ENCODE results near the gene ENDOG.

The ENDOG gene

DNA sequence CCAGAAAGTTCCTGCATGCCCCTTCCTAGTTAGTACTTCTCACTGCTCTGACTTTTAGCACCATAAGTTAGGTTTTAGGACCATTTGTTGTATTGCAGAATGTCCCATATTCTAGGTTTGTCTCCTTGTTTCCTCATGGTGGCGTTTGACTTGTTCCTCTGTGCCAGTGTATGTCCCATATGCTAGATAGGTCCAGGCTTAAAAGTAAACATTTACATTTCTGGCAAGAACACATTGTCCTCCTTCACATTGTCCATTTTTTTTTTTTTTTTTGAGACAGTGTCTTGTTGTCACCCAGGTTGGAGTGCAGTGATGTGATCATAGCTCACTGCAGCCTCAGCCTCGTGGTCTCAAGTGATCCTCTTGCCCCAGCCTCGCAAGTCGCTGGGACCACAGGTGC, 15.8 kb upstream of the ENDOG start:
- no peak for DNase-seq

DNA sequence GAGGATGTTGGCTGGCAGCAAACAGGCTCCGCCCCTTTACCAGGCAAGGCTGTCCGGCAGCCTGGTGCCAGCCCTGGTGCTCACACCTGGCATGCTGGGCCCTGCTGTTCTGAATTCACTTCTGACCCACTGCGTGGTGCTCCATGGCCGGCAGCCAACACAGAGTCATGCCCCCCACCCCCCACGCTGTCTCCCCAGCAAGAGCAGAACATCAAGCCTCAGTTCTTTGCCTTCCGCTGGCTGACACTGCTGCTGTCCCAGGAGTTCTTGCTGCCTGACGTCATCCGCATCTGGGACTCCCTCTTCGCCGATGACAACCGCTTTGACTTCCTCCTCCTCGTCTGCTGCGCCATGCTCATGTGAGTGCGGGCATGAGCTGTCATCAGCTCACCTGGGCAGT, 12.6 kb upstream of the ENDOG start:
- no peak for DNase-seq

DNA sequence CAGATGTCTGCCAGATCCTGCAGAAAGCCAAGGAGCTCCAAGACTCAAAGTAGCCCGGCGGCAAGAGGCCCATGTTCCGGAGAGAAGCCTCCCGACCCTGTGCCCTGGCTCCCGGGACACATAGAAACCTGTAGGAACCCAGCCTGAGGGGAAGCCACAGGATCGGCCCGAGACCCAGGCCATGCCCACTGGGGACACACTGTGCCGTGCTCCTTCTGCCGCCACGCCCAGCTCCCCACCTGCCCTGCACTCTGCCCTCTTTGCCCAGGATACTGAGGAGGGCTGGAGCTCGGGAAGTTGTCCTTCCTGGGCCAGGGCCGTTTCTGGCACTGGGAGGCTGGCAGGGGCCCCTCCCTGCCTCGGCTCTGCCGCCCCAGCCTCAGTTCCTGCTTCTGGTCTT, 10.5 kb upstream of the ENDOG start:
- no peak for DNase-seq

DNA sequence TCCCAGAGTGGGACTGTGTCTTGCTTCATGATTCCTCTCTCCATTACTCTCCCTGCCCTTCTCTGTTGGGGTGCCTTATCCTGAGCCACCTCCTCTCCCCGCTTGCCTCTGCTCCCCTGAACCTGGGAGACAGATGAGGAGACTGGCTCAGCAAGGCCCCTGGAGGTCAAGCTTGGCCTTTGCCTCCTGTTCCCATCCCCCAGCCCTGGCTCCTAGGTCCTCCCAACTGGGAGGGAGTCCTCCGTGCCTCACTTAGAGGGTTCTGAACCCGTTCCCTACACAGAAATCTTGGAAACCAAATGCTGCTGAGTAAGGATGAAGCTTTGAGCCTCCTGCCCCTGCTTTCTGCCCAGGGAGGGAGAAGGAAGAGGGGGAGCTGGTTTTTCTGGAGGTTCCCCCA, 9.8 kb upstream of the ENDOG start:
- no peak for DNase-seq

DNA sequence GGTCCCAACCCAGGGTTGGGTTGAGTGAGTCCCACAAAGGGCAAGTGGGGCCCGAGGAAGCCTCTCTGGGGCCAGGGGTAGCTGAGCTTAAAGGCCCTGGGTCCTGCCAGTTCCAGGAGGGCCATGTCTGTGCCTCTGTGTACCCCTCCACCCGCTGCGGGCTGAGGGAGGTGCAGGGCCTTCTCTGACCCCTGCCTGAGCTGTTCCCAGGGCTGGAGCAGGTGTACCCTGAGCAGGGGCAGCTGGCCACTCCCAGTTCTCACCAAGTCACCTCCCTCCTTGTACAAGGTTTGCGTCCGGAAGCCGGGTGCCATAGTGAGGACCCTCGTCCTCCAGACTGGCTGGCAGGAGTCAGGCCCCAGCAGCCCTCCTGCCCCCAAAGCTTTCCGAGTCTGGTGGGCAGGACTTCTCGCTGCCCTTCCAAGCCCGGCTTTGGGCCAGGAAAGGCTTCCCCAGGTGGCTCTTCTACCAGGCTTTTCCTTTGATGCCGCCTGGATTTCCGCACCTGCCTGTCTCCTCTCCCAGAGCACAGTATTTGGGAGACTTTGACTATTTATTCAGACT, 9.2 kb upstream of the ENDOG start:
- DNase-seq = no peak

DNA sequence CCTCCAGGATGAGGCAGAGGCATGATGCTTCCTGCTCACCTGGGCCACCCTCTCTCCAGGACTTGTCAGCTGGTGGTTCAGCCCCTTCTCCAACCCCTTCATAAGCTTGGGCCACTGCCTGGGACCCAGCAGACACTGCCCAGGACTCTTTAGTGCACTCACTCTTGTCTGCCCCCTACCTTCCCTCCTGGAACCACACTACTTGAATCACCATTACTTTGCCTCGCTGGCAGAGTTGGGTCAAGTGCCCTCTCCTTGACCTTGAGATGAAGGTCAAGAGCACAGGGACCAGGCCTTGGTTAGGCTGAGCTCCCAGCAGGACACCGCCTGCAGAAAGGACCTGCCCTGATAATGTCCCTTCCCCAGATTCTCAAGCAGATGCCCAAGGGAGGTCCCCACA, 8.5 kb upstream of the ENDOG start:
- no peak for DNase-seq

DNA sequence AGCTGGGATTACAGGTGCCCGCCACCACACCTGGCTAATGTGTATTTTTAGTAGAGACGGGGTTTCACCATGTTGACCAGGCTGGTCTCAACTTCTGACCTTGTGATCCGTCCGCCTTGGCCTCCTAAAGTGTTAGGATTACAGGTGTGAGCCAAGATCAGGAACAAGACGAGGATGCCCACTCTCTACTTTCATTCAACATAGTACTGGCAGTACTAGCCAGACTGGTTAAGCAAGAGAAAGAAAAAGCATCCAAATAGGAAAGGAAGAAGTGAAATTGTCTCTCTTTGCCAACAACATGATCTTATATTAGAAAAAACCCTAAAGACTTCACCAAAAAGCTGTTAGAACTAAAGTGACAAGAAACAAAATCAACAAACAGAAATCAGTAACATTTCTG, 7.4 kb upstream of the ENDOG start:
- DNase-seq = no peak

DNA sequence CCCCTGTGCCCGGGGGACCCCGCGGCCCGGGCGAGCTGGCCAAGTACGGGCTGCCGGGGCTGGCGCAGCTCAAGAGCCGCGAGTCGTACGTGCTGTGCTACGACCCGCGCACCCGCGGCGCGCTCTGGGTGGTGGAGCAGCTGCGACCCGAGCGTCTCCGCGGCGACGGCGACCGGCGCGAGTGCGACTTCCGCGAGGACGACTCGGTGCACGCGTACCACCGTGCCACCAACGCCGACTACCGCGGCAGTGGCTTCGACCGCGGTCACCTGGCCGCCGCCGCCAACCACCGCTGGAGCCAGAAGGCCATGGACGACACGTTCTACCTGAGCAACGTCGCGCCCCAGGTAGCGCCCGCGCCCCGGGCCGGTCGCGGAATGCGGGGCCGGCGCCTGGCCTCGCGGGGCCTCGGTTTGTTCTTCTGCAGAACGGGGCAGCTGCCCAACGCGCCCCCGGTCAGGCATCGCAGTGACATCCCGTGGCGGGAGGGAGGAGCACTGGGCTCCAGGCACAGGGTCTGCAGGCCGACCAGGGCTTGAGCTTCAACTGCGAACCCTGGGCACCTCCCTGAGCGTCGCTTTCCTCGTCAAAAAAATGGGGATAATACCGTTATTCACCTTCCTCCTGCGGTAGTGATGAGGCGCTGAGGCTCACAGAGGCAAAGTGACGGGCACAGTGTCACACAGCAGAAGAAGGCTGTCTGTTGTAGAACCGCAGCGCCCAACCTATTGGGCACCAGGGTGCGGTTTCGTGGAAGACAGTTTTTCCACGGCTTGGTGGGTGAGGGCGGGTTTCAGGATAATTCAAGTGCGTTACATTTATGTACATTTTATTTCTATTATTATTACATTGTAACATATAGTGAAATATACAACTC, 777 bp downstream of the ENDOG start:
- DNase-seq = peak; percentile 32 to 40

DNA sequence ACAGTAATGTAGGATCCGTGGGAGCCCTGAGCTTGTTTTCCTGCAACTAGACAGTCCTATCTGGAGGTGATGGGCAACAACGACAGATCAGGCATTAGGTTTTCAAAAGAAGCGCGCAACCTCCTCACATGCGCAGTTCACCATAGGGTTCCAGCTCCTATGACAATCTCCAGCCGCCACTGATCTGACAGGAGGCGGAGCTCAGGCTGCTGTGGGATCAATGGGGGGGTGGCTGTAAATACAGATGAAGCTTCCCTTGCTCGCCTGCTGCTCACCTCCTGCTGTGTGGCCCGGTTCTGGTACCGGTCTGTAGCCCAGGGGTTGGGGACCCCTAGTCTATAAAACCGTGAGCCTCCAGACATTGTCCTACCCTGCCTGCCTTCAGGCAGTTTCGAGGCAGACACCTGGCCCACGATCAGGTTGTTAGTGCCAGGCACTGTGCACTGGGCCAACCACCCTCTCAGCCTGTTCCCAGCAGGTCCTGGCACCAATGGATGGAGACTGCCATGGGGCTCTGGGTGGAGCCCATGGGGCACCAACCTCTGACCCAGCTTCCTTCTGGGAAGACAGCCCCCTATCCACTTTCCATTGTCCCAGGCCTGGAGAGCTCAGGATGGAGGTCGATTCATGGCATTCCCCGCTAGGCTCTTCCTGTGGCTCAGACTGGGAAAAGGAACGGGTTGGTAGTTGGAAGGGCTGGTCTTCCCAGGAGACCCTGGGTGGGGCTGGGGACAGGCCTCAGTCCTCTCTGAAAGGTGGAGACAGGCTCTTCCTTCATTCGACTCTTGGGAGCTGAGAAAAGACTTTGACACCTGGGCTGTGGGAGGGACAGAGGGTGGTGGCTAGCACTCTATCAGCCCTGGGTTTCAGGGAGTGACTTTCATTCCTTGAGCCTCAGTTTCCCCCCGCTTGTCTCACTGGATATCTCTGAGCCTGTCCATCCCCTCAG, 1.7 kb downstream of the ENDOG start:
- DNase-seq = no peak

DNA sequence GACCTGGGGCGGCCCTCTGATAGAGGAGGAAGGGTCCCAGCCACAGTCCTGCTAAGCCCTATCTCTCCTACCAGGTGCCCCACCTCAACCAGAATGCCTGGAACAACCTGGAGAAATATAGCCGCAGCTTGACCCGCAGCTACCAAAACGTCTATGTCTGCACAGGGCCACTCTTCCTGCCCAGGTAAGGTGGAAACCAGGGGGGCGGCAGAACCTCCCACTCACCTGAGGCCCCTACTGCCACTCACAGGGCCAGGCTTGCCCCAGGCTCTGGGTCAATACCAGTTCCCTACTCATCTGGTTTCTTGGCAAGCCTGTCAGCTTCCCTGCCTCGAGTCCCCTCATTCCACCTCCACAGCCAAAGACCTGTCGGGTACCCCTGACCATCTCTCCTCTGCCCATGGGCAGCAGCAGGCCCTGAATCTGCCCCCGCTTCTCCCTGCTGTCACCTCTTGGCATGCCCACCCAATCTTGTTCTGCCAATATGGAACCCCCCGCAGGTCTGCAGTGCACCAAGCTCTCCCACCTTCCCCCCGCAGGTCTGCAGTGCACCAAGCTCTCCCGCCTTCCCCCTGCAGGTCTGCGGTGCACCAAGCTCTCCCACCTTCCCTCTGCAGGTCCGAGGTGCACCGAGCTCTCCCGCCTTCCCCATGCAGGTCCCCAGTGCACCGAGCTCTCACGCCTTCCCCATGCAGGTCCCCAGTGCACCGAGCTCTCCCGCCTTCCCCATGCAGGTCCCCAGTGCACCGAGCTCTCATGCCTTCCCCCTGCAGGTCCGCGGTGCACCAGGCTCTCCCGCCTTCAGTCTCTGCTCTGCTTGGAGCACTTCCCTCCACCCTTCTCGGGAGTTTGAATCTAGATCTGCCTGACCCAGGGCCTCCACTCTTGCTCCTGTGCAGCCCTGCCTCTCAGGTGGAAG, 2.6 kb downstream of the ENDOG start:
- DNase-seq = no peak

DNA sequence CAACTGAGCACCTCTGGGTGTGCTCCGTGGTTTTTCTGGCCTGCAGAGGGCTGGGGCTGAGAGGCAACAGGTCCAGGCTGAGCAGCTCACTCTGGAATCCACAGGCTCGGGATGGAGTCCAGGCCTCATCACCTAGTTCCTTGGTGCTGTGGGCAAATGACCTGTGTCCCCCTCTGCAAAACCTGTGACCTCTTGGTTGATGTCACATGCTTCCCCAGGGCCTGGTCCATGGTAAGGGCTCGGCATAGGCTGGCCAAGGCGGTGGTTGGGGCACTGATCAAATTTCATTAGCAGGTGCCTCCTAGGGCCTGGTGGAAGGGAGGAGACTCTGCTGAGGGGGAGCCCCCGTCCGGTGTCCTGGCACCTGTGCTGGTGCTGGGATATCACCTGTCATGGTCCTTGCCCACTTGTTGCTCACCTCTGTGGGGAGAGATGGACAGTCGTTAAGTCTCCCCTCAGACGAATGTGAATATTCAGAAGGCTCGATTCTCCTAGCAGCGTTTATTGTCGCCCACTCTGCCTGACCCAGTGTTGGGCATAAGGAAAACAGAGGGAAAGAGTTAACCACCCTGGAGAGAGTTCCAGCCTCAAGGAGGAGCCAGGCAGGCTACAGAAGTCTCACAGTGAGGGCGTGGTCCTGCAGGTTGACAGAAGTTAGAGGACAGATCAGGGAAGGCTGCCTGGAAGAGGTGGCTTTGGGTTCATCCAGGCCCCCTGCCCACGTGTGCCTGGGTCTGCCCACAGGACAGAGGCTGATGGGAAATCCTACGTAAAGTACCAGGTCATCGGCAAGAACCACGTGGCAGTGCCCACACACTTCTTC, 3.5 kb downstream of the ENDOG start:
- DNase-seq = no peak

DNA sequence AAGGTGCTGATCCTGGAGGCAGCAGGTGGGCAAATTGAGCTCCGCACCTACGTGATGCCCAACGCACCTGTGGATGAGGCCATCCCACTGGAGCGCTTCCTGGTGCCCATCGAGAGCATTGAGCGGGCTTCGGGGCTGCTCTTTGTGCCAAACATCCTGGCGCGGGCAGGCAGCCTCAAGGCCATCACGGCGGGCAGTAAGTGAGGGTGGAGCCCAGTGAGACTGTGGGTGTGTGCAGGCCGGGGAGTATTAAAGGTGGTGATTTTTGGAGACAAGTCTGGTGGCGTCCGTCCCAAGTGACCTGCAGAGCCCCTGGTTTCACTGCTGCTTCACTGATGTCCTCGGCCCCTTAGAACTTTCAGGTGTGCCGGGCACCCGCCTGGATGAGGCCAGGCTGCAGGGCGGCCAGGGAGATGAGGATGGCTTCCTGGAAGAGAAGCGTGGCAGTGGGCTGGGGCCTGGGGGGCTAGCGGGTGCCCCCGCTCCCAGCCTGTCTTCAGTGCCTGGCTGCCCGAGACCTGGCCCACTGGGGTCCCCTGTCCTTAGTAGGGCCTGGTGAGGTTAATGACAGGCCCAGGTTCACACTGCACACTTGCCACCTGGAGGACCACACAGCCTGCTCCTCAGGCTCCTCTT, 4.2 kb downstream of the ENDOG start:
- DNase-seq = no peak

DNA sequence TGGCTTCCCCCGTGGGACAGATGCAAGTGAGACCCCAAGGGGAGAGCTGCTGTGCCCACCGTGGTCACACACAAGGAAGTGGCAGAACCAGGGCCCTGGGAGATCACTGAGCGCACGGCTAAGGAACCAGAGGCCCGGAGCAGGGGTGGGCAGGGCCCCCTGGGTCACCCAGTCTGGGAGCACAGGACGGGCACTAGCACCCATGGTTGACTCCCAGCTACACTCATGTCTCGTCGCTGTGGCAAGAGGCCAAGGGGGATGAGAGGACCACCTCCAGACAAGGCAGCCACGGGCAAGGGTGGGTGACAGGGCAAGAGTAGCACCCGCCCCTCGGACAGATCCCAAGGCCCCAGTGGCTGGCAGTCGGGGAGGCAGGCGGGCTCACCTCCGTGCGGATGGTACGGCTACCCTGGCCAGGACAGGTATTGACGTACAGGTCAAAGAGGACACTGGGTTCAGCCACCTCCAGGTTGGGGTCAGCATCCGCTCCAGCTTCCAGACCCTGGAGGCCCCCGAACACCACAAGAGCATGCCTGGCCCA, 5.1 kb downstream of the ENDOG start:
- no peak for DNase-seq

DNA sequence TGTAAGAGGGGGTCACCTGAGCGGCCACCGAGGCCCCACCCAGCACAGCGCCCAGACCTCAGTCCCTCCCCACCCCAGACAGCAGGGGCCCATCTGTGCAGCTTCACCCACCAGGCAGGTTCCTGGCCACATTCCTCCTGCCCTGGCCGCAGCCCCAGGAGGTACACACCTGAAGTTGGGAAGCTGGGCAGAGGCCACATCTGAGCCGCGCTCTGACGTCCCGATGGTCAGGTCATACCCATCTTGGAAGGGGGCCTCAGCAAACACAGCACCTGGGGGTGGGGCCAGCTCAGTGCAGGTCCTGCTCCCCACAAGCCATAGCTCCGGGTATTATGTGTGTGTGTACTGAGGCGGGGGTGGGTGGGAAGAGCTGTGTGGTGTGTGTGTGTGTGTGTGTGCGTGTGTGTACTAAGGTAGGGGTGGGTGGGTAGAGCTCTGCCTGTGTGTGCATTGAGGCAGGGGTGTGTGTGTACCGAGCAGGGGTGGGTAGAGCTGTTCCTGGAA, 5.7 kb downstream of the ENDOG start:
- no peak for DNase-seq

DNA sequence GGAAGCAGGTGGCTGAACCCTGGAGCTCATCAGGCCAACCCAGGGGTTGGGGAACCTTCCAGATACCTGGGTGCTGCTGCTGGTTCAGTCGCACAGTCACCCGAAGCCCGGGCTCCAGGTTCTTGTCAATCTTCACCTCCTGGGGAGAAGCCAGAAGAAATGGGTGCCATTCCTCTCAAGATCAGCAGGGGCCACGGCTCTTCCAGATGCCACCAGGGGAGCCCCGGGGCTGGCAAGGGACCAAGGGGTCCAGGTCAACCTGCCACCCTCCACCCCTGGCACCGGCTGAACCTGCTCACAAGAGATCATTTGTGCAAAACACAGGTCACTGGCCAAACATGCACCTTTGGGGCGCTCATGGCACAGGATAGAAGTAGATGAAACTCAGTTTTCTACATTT, 6.6 kb downstream of the ENDOG start:
- no peak for DNase-seq

DNA sequence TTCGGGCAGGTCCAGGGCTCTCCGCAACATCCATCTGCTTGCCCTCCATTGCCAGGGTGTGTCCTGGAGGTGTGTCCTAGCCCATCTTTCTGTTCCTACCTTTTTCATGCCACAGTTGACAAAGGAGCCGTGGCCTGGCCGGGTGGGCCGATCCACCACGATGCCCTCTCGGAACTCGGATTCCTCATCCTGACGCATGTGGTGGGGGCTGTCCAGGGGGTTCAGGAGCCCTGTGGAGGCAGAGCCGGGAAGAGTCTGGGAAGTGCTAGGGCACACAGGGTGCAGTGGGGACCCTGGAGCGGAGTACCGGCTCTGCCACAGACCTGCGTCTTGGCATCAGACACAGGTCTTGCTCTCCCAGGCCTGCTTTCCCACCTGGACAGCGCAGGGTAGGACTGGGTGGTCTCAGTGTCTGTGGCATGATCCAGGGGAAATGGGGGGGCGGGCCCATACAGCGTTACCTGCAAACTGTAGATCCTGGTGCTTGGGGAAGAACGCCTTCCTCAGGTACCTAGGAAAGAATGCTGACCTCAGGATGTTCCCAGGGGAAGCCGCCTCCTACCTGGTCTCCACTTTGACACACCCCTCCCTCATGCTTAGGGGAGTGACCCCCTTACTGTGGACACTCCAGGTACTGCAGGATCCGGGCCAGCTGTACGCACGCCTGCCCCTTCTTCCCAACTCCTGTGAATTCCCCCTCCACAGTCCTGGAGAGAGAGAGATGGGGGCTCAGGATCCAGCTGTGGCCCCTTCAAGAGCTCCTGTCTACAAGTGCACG, 7.8 kb downstream of the ENDOG start:
- no peak for DNase-seq

DNA sequence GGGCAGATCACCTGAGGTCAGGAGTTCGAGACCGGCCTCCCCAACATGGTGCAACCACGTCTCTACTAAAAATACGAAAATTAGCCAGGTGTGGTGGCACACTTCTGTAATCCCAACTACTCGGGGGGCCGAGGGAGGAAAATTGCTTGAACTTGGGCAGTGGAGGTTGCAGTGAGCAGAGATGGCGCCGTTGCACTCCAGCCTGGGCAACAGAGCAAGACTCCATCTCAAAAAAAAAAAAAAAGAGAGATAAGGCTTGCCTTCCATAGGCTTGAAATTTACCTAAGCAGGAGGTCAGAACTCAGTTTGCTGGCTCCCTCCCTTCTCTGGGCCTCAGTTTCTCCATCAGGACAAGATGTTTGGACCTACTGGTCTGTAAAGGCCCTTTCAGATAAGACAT, 10.0 kb downstream of the ENDOG start:
- DNase-seq = no peak

DNA sequence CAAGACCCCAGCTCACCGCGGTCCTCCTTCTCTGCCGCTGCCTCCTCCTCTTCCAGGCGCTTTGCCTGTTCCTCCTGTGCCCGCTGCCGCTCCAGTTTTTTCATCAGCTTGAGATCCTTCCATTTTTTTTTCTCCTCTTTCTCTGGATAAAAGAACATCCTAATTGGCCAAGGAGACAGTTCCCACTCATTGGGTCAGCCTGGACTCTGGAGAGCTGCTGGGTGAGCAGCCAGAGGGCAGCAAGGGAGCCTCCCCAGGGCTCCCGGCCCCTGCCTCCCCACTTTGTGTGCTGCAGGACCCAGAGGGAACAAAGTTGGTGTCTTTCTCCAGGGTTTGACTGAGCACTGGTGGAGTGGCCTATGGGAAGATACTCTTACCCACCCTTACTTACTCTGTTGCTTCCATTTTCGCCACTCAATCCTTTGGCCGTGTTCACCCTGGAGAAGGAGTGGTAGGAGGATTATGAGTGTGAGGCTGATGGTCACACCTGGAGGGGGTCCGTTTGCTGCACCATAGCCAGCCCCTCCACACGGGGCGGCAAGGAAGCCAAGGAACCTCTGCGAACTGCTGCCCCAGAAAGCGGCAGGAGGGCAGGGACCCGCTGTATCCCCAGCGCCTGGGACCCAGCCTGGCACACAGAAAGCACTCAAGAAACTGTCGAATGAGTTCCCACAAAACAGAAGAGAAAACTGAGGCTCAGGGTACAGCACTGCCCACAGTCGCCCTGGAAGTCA, 10.6 kb downstream of the ENDOG start:
- no peak for DNase-seq

Data from activated CD4-positive, alpha-beta T cell treated with anti-CD3 and anti-CD28 coated beads, Interleukin-2, amount 50 U/mL, for 4 hours (primary cell).